ENCODE results near the gene SLC16A8. TPM values are rescaled to one million over a fixed set of nuclear protein-coding genes. Genes with fewer than 3 reads are reported as not detected.

SLC16A8 gene
- total and polyA plus RNA-seq, 2 experiments from 2014 or later: 0.52 to 0.66 TPM

DNA sequence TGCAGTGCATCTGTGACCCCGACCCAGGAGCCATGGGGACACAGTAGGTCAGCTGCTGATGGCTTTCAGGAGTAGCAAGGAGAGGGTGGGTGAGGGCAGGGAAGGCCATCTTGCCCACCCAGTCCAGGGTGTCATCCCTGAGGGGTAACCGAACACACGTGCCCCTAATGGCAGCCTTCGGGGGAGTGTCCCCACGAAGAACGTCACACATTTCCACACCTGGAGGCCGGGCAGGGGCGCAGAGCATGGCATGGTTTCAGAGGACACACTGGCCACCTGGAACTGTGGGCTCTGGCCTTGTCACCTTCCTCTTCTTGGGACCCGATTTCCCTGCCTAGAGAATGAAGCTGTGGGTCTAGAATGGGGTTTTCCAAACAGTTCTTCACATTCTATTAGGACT is 45.9 kb upstream of the SLC16A8 start:
- Histone ChIP-seq H3F3A (replicated peaks; ENCODE audit: low read depth) (0 out of 2 replicates have a peak, but pooled peaks cover 3% of the 10 kb centered on the region), H3K27ac (ENCODE audit: low read depth) (no peak overlapping the region), H2AFZ (no peak overlapping the region), H3K4me3 (no peak overlapping the region), H3K9me2 (ENCODE audit: insufficient read depth) (no peaks in the 10 kb centered on the region), H3K79me2 (replicated peaks; ENCODE audit: insufficient read depth) (no peaks in the 10 kb centered on the region), H3K27me3 (ENCODE audit: insufficient read depth) (no peaks in the 10 kb centered on the region), H3K4me1 (ENCODE audit: insufficient read depth) (no peaks in the 10 kb centered on the region), H3K36me3 (ENCODE audit: insufficient read depth) (no peaks in the 10 kb centered on the region), H3K4me2 (no peak overlapping the region), H4K20me1 (replicated peaks; ENCODE audit: insufficient read depth) (no peaks in the 10 kb centered on the region)
- TF ChIP-seq STAT1 (IDR thresholded peaks at IDR 0.05; ENCODE audit: unreplicated experiment) (no peak), ZNF462 (CRISPR knock-in tag; IDR thresholded peaks at IDR 0.05) (no peak), ZNF331 (CRISPR knock-in tag; IDR thresholded peaks at IDR 0.05; ENCODE audit: low read depth) (no peak), CREB1 (CRISPR knock-in tag; IDR thresholded peaks at IDR 0.05; ENCODE audit: low read depth) (no peak), NANOG (IDR thresholded peaks at IDR 0.05; ENCODE audit: borderline replicate concordance) (no peak), POLR2AphosphoS5 (IDR thresholded peaks at IDR 0.05; ENCODE audit: low read depth) (no peak), EZH2 (IDR thresholded peaks at IDR 0.05; ENCODE audit: low read depth, unreplicated experiment) (no peak), EZH2phosphoT487 (IDR thresholded peaks at IDR 0.05; ENCODE audit: unreplicated experiment) (no peak), JUNB (IDR thresholded peaks at IDR 0.05; ENCODE audit: unreplicated experiment) (no peak), ZNF114 (CRISPR knock-in tag; IDR thresholded peaks at IDR 0.05) (no peak), REST (IDR thresholded peaks at IDR 0.05; ENCODE audit: unreplicated experiment) (no peak)
- TF ChIP-seq, protein P1, sequence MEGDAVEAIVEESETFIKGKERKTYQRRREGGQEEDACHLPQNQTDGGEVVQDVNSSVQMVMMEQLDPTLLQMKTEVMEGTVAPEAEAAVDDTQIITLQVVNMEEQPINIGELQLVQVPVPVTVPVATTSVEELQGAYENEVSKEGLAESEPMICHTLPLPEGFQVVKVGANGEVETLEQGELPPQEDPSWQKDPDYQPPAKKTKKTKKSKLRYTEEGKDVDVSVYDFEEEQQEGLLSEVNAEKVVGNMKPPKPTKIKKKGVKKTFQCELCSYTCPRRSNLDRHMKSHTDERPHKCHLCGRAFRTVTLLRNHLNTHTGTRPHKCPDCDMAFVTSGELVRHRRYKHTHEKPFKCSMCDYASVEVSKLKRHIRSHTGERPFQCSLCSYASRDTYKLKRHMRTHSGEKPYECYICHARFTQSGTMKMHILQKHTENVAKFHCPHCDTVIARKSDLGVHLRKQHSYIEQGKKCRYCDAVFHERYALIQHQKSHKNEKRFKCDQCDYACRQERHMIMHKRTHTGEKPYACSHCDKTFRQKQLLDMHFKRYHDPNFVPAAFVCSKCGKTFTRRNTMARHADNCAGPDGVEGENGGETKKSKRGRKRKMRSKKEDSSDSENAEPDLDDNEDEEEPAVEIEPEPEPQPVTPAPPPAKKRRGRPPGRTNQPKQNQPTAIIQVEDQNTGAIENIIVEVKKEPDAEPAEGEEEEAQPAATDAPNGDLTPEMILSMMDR (conservative IDR thresholded peaks at IDR 0.05; ENCODE audit: low read depth in 2 of 2): no peak
- TF ChIP-seq, protein P2, sequence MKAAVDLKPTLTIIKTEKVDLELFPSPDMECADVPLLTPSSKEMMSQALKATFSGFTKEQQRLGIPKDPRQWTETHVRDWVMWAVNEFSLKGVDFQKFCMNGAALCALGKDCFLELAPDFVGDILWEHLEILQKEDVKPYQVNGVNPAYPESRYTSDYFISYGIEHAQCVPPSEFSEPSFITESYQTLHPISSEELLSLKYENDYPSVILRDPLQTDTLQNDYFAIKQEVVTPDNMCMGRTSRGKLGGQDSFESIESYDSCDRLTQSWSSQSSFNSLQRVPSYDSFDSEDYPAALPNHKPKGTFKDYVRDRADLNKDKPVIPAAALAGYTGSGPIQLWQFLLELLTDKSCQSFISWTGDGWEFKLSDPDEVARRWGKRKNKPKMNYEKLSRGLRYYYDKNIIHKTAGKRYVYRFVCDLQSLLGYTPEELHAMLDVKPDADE (IDR thresholded peaks at IDR 0.05): no peak
- no peak for DNase-seq (ENCODE audit: low spot score)
- Mint-ChIP-seq H3K4me1 (no peaks in the 10 kb centered on the region; the same call in 2 of the 3 replicates), H3K27me3 (ENCODE audit: insufficient read depth, low read depth, poor library complexity) (peaks cover 8% of the 10 kb centered on the region), H3K4me3 (no peak overlapping the region), H3K27ac (no peak overlapping the region), H3K9me3 (no peaks in the 10 kb centered on the region), H3K36me3 (ENCODE audit: low read depth) (peaks cover 3% of the 10 kb centered on the region; the same call in 1 of the 3 replicates)
- ATAC-seq: no peak
